Gastrocnemius medialis (tissue), 4 donors: Measurements from ENCODE around the gene UNC5B.

Experiments
- POLR2A ChIP-seq, 2 donors: fragments of 450-650 bp; IDR thresholded peaks; one replicate each; pipeline ENCODE4 v1.6.1; 2017; ENCODE audit warnings: antibody characterized with exemption in 2 of 2, mild to moderate bottlenecking in 2 of 2, moderate library complexity in 2 of 2
- TF ChIP-seq, protein P1 (sequence below), 5 experiments: fragments of 450-650 bp in 3 of 5; fragments of 200-600 bp in 2 of 5; sonication (generic) in 2 of 5; IDR thresholded peaks in 4 of 5; conservative IDR thresholded peaks in 1 of 5; 1 replicate in 4 of 5; 2 replicates in 1 of 5; pipeline ENCODE4 v1.5.1; 2016 to 2019; ENCODE audit warnings: antibody characterized with exemption in 5 of 5, mild to moderate bottlenecking in 3 of 5, moderate library complexity in 3 of 5

GRCh38 chr10:71177651-71178199 lies 34.6 kb upstream of the UNC5B start:
- TF ChIP-seq, protein P1, sequence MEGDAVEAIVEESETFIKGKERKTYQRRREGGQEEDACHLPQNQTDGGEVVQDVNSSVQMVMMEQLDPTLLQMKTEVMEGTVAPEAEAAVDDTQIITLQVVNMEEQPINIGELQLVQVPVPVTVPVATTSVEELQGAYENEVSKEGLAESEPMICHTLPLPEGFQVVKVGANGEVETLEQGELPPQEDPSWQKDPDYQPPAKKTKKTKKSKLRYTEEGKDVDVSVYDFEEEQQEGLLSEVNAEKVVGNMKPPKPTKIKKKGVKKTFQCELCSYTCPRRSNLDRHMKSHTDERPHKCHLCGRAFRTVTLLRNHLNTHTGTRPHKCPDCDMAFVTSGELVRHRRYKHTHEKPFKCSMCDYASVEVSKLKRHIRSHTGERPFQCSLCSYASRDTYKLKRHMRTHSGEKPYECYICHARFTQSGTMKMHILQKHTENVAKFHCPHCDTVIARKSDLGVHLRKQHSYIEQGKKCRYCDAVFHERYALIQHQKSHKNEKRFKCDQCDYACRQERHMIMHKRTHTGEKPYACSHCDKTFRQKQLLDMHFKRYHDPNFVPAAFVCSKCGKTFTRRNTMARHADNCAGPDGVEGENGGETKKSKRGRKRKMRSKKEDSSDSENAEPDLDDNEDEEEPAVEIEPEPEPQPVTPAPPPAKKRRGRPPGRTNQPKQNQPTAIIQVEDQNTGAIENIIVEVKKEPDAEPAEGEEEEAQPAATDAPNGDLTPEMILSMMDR (IDR thresholded peaks at IDR 0.05 in 4 of 5, conservative IDR thresholded peaks at IDR 0.05 in 1 of 5): no peak
- TF ChIP-seq POLR2A (IDR thresholded peaks at IDR 0.05): no peak
